NK-92 (cell line): ENCODE results near the gene SLCO2A1.

ENCODE experiments used
- DNase-seq: peaks from one replicate; lab custom pipeline; 2025; ENCODE audit not compliant: unreplicated experiment; lab: John Stamatoyannopoulos, UW

The SLCO2A1 gene

GRCh38 chr3:133956353-133956752, 73.4 kb downstream of the SLCO2A1 start:
- no peak for DNase-seq

DNA sequence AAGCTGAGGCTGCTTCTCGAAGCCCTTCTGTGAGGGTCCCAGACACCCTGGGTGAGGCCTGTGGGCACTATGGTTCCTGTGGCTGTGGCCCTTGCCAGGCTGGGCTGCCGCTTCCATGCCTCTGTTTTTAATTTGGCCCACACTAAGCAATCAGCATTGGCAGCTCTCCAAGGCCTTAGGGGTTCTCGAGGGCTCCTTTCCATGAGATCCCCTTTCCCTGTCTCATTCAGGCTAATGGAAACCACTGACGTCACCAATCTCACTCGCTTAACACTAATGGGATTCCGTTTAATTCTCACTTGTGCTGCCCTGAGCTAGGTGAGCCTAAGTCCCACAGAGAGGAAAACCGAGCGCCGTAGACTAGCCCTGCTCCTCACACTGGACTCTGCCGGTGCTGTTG, 73.8 kb downstream of the SLCO2A1 start:
- DNase-seq, result no peak

GRCh38 chr3:133954717-133955360, 74.9 kb downstream of the SLCO2A1 start:
- DNase-seq, result no peak

GRCh38 chr3:133953297-133953696, 76.4 kb downstream of the SLCO2A1 start:
- DNase-seq, result no peak

- DNase-seq, result no peak
Observed at GRCh38 chr3:133949438-133949837, 80.3 kb downstream of the SLCO2A1 start.

DNA sequence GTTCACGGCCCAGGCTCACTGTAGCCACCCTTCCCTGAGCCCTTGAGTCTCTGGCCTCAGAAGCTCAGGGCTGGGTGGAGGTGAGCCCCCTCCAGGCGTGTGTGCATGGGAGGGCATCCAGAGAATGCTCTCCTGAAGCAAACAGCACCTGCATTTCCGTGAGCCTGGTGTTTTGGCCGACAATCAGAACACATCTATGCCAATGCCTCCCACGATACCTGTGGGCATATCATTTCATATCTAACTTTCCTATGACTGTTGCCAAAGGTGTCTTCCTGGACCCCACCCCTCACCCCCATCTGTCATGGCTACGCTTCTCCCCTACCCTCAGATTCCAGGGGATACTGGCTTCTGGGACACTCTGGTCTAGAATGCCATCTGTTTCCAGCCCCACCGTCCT, 80.7 kb downstream of the SLCO2A1 start:
- no peak for DNase-seq

DNA sequence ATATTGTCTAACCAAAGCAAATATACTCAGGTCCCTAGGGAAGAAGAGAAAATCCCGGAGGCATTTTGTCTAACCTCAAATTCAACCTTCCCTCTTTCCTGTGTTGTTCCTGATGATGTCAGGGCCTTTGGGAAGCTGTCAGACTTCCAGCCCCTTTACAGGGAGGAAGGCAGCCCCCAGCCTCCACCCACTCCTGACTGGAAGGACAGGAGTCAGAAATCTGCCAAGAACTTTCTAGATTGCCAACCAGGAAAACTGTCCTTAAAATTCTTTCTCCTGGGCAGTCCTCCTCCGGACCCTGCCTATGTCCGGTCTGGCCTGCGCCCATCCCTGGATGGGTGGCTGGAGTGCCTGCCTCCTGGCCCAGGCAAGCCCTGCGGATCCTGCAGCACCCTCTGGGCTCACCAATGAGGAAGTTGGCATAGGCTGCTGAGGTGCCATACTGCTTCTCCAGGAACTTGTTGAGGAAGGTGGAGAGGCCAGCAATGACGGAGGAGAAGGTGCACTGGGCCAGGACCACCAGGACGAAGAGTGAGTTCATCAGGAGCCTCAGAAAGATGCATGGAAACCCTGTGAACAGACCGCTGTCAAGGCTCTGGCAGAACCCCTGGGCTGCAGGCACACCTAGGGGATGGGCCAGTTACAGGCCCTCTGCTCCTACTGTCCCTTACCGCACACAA, 81.5 kb downstream of the SLCO2A1 start:
- DNase-seq, result no peak

DNA sequence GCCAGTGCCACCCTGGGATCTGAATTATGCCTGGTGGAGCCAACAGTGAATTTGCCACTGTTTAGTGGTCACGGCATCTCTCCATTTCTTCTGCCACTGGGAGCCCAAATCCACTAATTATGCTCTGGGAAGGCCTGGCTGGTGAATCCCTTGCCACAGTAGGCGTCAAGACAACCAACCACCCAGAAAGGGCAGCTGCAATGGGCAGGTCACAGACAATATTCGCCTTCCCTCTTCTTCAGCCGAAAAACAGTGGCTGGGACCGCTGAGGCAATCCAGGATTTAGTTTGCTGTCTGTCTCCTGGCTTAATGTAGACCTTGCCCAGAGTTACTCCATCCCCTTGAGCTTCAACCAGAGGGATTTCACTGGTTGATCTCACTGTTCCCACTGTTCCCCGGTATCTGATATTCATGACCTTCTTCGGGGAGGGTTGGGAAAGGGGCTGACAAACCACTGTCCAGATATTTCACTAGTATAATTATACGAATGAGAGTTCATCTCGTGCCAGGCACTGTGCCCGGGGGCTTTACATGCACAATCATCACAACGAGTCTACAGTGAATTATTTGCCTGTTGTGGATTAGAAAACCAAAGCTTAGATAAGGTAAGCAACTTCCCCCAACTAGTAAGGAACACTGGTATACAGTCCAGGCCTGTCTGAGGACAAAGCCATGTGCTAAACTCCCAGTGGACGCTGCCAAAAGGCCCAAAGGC, 84.2 kb downstream of the SLCO2A1 start:
- DNase-seq, result no peak

DNA sequence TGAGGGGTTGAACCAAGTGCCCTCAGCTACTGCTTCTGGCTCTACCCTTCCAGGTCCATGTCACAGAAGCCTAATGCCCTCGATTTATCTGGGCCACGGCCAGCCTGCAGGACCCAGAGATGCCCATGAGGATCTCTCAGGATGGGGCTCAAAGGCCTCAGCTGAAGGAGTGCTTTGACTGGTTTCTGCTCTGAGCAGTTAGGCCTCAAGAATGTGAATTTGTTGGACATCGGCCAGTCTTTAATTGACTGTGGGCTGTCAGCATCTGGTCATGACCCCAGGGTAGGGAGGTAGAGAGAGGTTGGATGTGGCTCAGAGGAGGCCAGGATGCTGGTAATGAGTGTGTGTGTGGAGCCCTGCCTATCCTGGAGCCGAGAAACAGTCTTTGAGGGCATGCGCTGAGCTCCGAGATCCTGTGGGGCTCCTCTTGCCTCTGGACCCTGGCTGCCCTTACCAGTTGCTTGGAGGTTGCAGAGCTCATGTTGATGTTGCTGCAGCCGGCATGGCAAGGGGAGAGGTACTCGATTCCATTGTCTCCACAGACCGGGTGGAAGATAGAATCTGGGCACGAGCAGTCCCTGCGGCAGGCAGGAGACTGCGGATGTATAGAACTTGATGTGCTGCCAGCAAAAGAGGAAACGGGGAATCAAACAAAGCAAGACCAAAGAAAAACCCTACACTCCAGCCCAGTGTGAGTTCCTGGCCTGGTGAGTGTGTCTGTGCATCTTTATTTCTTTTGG, 84.9 kb downstream of the SLCO2A1 start:
- no peak for DNase-seq

DNA sequence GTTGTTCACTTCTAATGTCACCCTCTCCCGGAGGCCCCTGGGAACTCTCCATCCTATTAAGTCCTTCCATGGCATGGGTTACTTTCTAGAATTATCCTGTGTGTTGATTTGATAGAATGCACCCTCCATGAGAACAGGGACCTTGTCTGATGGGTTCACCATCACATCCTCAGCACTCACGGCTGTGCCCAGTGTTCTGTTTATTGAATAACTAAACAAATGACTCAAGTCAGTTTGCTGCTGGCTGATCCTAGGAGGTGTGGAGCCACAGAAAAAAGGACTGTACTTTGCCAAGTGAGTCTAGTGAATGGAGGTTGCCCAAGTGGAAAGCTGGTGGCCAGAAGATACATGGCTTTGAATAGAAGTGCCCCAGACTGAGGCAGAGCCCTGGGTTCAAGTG, 85.5 kb downstream of the SLCO2A1 start:
- DNase-seq, result no peak

GRCh38 chr3:133943639-133944141, 86.0 kb downstream of the SLCO2A1 start:
- no peak for DNase-seq

- no peak for DNase-seq
Observed at GRCh38 chr3:133943031-133943535, 86.6 kb downstream of the SLCO2A1 start.

GRCh38 chr3:133941415-133941821, 88.3 kb downstream of the SLCO2A1 start:
- DNase-seq, result no peak

DNA sequence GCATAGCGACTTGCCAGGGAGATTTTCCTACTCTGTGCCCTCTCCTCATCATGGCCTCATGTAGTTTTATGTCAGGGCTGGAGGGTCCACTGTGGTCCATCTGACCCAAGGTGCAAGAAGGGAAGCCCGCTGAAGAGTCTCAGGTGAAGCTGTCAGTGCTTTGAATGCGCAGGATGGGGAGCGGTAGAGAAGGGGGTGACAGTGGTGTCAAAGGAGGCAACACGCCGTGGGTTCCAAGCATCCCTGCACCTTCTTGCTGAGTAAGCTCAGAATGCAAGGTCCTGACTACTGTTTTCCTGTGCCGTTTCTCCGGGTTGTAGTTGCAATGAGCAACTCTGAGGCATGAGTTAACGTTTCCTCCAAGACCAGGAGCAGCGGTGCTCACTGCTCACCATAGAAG, 89.2 kb downstream of the SLCO2A1 start:
- no peak for DNase-seq

DNA sequence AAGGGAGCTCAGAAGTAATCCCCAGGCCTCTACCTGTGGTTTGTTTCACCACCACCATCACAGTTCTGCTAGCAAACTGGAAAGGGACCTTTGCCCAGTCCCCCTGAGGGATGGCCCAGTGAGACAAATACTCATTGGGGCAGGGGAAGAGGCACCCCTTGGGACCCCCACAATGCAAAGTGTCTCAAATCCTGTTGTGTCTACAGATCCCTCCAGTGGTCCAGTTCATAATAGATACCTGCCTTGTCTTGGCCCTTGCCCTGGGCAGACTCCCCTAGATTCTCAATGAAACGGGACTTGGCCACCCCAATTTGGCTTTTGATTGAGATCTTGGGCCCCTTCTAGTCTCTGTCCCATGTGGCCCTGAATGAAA, 90.3 kb downstream of the SLCO2A1 start:
- no peak for DNase-seq

DNA sequence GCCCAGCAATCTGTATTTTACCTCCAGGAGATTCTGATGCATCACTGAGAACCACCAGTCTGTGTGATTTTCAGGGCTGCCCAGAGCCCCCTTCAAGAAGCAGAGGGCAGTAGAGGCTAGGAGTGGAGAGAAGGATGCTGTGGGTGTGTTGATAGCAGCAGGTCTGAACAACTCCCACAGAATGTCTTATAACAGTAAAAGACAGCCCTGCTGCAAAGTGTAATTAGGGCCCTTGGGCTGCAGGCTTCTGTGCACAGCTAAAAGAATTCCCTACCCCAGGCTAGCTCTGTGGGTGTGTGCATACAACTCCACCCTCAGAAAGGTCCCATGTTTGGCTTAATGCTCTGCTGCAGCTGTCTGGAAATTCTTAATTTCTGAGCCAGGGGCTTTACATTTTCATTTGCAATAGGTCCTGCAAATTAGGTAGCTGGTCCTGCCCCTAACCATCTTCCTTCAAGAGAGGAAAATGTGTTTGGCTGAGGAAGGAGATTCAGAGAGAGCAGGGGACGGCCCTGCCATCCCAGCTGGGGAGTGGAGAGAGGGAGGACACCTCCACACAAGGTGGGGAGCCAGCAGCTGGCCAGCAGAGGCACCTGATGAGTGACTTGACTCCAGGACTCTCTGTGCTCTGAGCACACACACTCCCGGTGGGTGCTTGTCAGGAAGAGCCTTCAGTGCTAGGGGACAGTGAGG, 90.8 kb downstream of the SLCO2A1 start:
- DNase-seq, result no peak

DNA sequence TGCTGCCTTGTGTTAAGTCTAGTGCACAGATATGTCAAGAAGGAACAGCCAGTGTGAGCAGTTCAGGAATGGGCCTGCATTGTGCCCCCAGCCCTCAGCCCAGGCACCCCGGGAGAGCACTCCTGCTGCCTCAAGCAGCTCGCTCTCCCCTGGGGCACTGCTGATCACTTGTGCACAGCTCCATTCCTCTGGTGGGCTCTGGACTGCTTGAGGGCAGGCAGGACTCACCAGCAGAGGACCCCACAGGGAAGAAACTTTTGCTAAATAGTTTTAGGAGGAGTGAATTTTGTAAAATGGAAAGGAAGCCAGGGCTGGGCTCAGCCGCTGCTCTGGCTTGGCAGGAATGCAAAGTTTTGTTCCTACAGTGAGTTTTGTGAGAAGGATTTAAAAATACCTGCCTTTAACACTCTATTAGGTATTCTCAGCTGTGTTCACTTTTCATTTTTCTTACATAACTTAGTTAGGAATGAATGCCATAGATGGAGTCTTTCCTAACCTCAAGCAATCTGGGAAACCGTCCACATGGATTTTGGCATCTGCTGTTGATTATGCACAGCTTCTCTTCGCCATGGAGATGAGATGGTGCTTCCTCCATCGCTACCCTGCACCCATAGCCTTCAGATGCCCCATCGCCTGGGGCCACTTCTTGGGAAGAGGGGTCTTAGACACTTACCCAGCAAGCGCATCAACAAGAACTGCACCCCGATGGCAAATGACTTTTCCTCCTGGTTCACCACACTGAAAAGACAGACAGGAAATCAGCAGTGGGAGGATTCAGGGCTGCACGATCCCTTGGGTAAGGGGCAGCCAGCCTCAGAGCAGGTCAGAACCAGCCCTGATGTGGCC, 91.7 kb downstream of the SLCO2A1 start:
- no peak for DNase-seq

GRCh38 chr3:133937061-133937686, 92.6 kb downstream of the SLCO2A1 start:
- DNase-seq, result no peak
